Measurements from ENCODE around the gene ARV1. TPM values are rescaled to one million over a fixed set of nuclear protein-coding genes. Genes with fewer than 3 reads are reported as not detected.

Gene ARV1
- total and polyA plus RNA-seq, 2 of the 13 experiments (the other 11 are each of a cell fraction or from before 2014, with no cell fraction given): 13.0 to 15.2 TPM

DNA sequence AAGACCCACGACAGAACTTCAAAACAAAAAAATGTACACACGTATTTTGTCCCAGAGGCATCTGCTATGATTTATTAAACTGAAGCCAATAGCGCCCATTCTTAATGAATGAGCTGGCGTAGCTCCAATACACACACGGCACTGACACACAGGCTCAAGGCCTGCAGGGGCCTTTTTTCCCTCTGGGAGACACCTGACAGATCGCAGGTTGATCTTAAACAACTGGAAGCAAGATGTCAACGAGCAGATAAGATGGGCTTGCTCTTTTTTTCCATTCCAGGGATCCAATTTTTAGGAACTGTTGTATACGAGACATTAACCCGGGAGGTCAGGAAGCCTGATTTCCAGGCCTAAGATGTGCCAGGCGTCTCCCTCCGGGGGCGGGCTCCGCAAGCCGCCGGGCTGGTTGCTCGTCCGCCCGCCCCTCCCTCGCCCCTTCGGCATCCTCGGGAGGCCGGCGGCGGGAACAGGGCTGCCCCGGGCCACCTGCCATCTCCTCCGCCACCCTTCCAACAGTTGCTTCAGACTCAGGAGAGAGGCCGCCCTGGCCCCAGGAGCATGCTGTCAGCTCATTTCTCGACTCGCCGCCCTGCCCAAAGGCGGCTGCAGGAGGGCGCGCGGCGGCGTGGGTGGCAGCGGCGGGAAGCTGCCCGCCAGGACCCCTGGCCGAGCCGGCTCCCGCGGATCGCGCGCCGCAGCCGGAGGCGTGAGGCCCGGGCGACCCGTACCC, 968 bp upstream of the ARV1 start (continued):
- no peak for TF ChIP-seq ZNF564 (CRISPR knock-in tag; IDR thresholded peaks at IDR 0.05)
- no peak for TF ChIP-seq ZNF124 (CRISPR knock-in tag; IDR thresholded peaks at IDR 0.05)
- peak; percentile 55; the same call in 1 of the 2 replicates for TF ChIP-seq SAP130 (CRISPR knock-in tag; IDR thresholded peaks at IDR 0.05; ENCODE audit: low read depth)
- no peak for TF ChIP-seq ZNF576 (CRISPR knock-in tag; IDR thresholded peaks at IDR 0.05)
- TF ChIP-seq ELF3 (CRISPR knock-in tag; IDR thresholded peaks at IDR 0.05): 0 out of 2 replicates have a peak, but pooled peaks have one; percentile 13
- TF ChIP-seq ZBTB7B (CRISPR knock-in tag; IDR thresholded peaks at IDR 0.05): peak; percentile 27; the same call in 1 of the 2 replicates
- no peak for TF ChIP-seq KLF12 (CRISPR knock-in tag; IDR thresholded peaks at IDR 0.05; ENCODE audit: borderline replicate concordance)
- no peak for TF ChIP-seq HNRNPH1 (optimal IDR thresholded peaks at IDR 0.05; ENCODE audit: low read depth, low read length)
- no peak for TF ChIP-seq CEBPG (CRISPR knock-in tag; IDR thresholded peaks at IDR 0.05)
- no peak for TF ChIP-seq SAFB2 (CRISPR knock-in tag; IDR thresholded peaks at IDR 0.05; ENCODE audit: borderline replicate concordance, low read depth)
- no peak for TF ChIP-seq ELF4 (CRISPR knock-in tag; IDR thresholded peaks at IDR 0.05; ENCODE audit: borderline replicate concordance)
- no peak for TF ChIP-seq ZNF10 (CRISPR knock-in tag; IDR thresholded peaks at IDR 0.05; ENCODE audit: borderline replicate concordance, low read depth)
- TF ChIP-seq FOXA1 (IDR thresholded peaks at IDR 0.05): no peak
- 0 out of 2 replicates have a peak, but pooled peaks have one; percentile 17 for TF ChIP-seq FOXA1 (CRISPR knock-in tag; IDR thresholded peaks at IDR 0.05)
- TF ChIP-seq KMT2A (CRISPR knock-in tag; IDR thresholded peaks at IDR 0.05): no peak; the same call in 1 of the 2 replicates
- no peak for TF ChIP-seq ZNF512 (CRISPR knock-in tag; IDR thresholded peaks at IDR 0.05)
- TF ChIP-seq HDAC2 (CRISPR knock-in tag; IDR thresholded peaks at IDR 0.05): 0 out of 2 replicates have a peak, but pooled peaks have one; percentile 23
- peak; percentile 21; the same call in 1 of the 2 replicates for TF ChIP-seq RXRB (CRISPR knock-in tag; IDR thresholded peaks at IDR 0.05; ENCODE audit: borderline replicate concordance)
- no peak for TF ChIP-seq ZSCAN12 (CRISPR knock-in tag; IDR thresholded peaks at IDR 0.05)
- peak; percentile 19 for TF ChIP-seq TEAD3 (CRISPR knock-in tag; optimal IDR thresholded peaks at IDR 0.05; ENCODE audit: borderline replicate concordance)
- TF ChIP-seq ISX (CRISPR knock-in tag; conservative IDR thresholded peaks at IDR 0.05): no peak
- TF ChIP-seq TRIM24 (CRISPR knock-in tag; IDR thresholded peaks at IDR 0.05): no peak
- TF ChIP-seq, protein P1, sequence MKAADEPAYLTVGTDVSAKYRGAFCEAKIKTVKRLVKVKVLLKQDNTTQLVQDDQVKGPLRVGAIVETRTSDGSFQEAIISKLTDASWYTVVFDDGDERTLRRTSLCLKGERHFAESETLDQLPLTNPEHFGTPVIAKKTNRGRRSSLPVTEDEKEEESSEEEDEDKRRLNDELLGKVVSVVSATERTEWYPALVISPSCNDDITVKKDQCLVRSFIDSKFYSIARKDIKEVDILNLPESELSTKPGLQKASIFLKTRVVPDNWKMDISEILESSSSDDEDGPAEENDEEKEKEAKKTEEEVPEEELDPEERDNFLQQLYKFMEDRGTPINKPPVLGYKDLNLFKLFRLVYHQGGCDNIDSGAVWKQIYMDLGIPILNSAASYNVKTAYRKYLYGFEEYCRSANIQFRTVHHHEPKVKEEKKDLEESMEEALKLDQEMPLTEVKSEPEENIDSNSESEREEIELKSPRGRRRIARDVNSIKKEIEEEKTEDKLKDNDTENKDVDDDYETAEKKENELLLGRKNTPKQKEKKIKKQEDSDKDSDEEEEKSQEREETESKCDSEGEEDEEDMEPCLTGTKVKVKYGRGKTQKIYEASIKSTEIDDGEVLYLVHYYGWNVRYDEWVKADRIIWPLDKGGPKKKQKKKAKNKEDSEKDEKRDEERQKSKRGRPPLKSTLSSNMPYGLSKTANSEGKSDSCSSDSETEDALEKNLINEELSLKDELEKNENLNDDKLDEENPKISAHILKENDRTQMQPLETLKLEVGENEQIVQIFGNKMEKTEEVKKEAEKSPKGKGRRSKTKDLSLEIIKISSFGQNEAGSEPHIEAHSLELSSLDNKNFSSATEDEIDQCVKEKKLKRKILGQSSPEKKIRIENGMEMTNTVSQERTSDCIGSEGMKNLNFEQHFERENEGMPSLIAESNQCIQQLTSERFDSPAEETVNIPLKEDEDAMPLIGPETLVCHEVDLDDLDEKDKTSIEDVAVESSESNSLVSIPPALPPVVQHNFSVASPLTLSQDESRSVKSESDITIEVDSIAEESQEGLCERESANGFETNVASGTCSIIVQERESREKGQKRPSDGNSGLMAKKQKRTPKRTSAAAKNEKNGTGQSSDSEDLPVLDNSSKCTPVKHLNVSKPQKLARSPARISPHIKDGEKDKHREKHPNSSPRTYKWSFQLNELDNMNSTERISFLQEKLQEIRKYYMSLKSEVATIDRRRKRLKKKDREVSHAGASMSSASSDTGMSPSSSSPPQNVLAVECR (CRISPR knock-in tag; IDR thresholded peaks at IDR 0.05; ENCODE audit: borderline replicate concordance): peak; percentile 49
- no peak; the same call in 1 of the 2 replicates for TF ChIP-seq DMAP1 (CRISPR knock-in tag; IDR thresholded peaks at IDR 0.05)
- TF ChIP-seq ZNF839 (CRISPR knock-in tag; IDR thresholded peaks at IDR 0.05; ENCODE audit: borderline replicate concordance): no peak
- no peak for TF ChIP-seq JUND (CRISPR knock-in tag; IDR thresholded peaks at IDR 0.05)
- TF ChIP-seq ZNF382 (CRISPR knock-in tag; IDR thresholded peaks at IDR 0.05; ENCODE audit: borderline replicate concordance): no peak

All from HepG2 (cell line).